Measurements from ENCODE around the gene SPO11. TPM values are rescaled to one million over a fixed set of nuclear protein-coding genes. Genes with fewer than 3 reads are reported as not detected.

Gene SPO11
- total and polyA plus RNA-seq, 2 of the 4 experiments (the other 2 are of a cell fraction) = not detected

GRCh38 chr20:57315976-57316480 is 13.6 kb upstream of the SPO11 start:
- Histone ChIP-seq H3K27me3 (ENCODE audit: control insufficient read depth, insufficient read depth, low read length) (no peaks in the 10 kb centered on the region; the same call in 1 of the 2 replicates), H3K4me2 (ENCODE audit: low read depth, low read length) (no peak overlapping the region), H2BK15ac (ENCODE audit: low read depth, low read length) (no peak overlapping the region), H2AK9ac (replicated peaks; ENCODE audit: low read depth, low read length, poor library complexity) (no peak overlapping the region), H2BK20ac (ENCODE audit: low read depth, low read length) (no peak overlapping the region), H4K20me1 (ENCODE audit: insufficient read depth, low read length) (no peaks in the 10 kb centered on the region), H3K14ac (replicated peaks; ENCODE audit: low read depth, low read length) (no peak overlapping the region), H2BK5ac (ENCODE audit: low read depth, low read length, poor library complexity, severe bottlenecking) (no peak overlapping the region), H4K91ac (ENCODE audit: insufficient read depth, low read depth, low read length) (no peak overlapping the region), H3K79me1 (ENCODE audit: low read depth in 1 of 2, low read length in 2 of 2) (no peaks in the 10 kb centered on the region), H4K8ac (ENCODE audit: low read depth in 2 of 2, low read length in 2 of 2) (no peak overlapping the region), H2AFZ (replicated peaks; ENCODE audit: low read length, poor library complexity) (no peak overlapping the region), H3K27ac (ENCODE audit: insufficient read depth, low read length) (no peak overlapping the region), H3K4me3 (ENCODE audit: insufficient read depth, low read depth, low read length) (no peak overlapping the region), H3K56ac (ENCODE audit: extremely low read depth, insufficient read depth, low read length) (no peak overlapping the region), H3K23ac (ENCODE audit: low read depth, low read length) (no peak overlapping the region), H4K5ac (ENCODE audit: low read depth, low read length) (no peak overlapping the region), H3K9ac (ENCODE audit: low read depth, low read length) (no peak overlapping the region), H3K18ac (ENCODE audit: low read depth, low read length) (no peak overlapping the region), H3K4me1 (ENCODE audit: control insufficient read depth, insufficient read depth, low read length) (no peaks in the 10 kb centered on the region), H2AK5ac (ENCODE audit: low read depth, low read length) (no peak overlapping the region), H2BK120ac (ENCODE audit: low read depth, low read length) (no peak overlapping the region), H3K4ac (ENCODE audit: low read depth, low read length) (no peak overlapping the region), H3K9me1 (ENCODE audit: insufficient read depth, low read length) (no peaks in the 10 kb centered on the region), H3K9me3 (ENCODE audit: control insufficient read depth, insufficient read depth, low read length) (no peaks in the 10 kb centered on the region), H3K36me3 (ENCODE audit: control insufficient read depth, insufficient read depth, low read length) (no peaks in the 10 kb centered on the region)
- DNase-seq (no peak), ATAC-seq (ENCODE audit: low read depth) (no peak)
- in situ Hi-C loops (cut with MboI; ENCODE audit: low sequenced_read_pairs) = no loop called here
- dilution Hi-C loops (cut with HindIII; ENCODE audit: low sequenced_read_pairs, unreplicated experiment) = no loop called here
- CTCF ChIA-PET = no interaction called here
- BruUV-seq (replicated peaks) = no TSS peak
- intact Hi-C loops (cut with micrococcal nuclease) = no loop called here
- TF ChIP-seq MAFK (IDR thresholded peaks at IDR 0.05; ENCODE audit: low read depth, low read length) = no peak
- no peak for TF ChIP-seq RAD21 (IDR thresholded peaks at IDR 0.05; ENCODE audit: low read length)
- no peak for TF ChIP-seq CTCF (conservative IDR thresholded peaks at IDR 0.05; ENCODE audit: low read depth, low read length)
- TF ChIP-seq NFE2L2 (IDR thresholded peaks at IDR 0.05; ENCODE audit: low read depth, low read length) = no peak
- no peak for TF ChIP-seq CEBPB (IDR thresholded peaks at IDR 0.05; ENCODE audit: low read depth, low read length)
- no peak for TF ChIP-seq MAZ (IDR thresholded peaks at IDR 0.05; ENCODE audit: borderline replicate concordance, low read depth, low read length)
- TF ChIP-seq POLR2A (IDR thresholded peaks at IDR 0.05; ENCODE audit: low read depth, low read length) = no peak
- TF ChIP-seq ELK1 (IDR thresholded peaks at IDR 0.05; ENCODE audit: borderline replicate concordance, low read depth, low read length) = no peak
- no peak for TF ChIP-seq CHD1 (IDR thresholded peaks at IDR 0.05; ENCODE audit: low read depth, low read length)
- no peak for TF ChIP-seq RFX5 (IDR thresholded peaks at IDR 0.05; ENCODE audit: low read depth, low read length)
- TF ChIP-seq MXI1 (IDR thresholded peaks at IDR 0.05; ENCODE audit: borderline replicate concordance, low read depth, low read length) = no peak
- no peak for TF ChIP-seq SMC3 (IDR thresholded peaks at IDR 0.05; ENCODE audit: low read depth, low read length)
- TF ChIP-seq USF2 (IDR thresholded peaks at IDR 0.05; ENCODE audit: low read depth, low read length) = no peak
- no peak for TF ChIP-seq FOS (IDR thresholded peaks at IDR 0.05; ENCODE audit: low read depth, low read length)
- TF ChIP-seq RCOR1 (IDR thresholded peaks at IDR 0.05; ENCODE audit: insufficient replicate concordance, low read length) = no peak
- POLR2A ChIA-PET (ENCODE audit: unreplicated experiment) = no interaction called here
- no CpG with 5 or more reads among the region's 8 CpGs for WGBS, 2 experiments (ENCODE audit: extremely low coverage in 2 of 2, insufficient read length in 1 of 2)

Data from IMR-90 (cell line).